ENCODE measurements around the gene NOL12. TPM values are rescaled to one million over a fixed set of nuclear protein-coding genes. Genes with fewer than 3 reads are reported as not detected.
"Not testable (repeated sequence)": the region's sequence is repeated elsewhere in the genome, so short reads cannot be mapped to it uniquely, and the experiment has no call there.

NOL12 gene
- total RNA-seq, 1 donor from 2014 or later: 67.9 TPM

DNA sequence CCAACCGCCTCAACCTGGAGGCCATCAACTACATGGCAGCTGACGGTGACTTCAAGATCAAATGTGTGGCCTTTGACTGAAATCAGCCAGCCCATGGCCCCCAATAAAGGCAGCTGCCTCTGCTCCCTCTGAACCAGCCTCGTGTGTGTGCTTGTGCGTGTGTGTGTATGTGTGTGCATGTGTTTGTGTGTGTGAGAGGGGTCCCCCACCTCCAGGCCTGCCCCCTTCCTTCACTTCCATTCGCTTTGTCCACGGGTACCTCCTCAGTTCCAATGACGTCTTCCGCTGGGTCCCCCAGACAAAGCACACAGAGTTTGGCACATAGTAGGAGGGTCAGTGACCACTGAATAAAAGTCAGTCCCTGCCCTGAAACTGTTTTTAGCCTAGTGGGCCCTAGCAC, 6.5 kb upstream of the NOL12 start:
- no peak for DNase-seq
- Mint-ChIP-seq H3K4me3 (peak overlapping the region; percentile 34), H3K4me1 (peaks cover 35% of the 10 kb centered on the region), H3K27me3 (no peaks in the 10 kb centered on the region), H3K9me3 (no peaks in the 10 kb centered on the region), H3K36me3 (ENCODE audit: low read depth) (peaks cover 9% of the 10 kb centered on the region), H3K27ac (peak overlapping the region; percentile 39)
- intact Hi-C loops (cut with micrococcal nuclease): loop anchor here (5.0 kb wide), 2 partner anchors 128 to 142 kb away; partner anchors contain the start of gene GCAT

DNA sequence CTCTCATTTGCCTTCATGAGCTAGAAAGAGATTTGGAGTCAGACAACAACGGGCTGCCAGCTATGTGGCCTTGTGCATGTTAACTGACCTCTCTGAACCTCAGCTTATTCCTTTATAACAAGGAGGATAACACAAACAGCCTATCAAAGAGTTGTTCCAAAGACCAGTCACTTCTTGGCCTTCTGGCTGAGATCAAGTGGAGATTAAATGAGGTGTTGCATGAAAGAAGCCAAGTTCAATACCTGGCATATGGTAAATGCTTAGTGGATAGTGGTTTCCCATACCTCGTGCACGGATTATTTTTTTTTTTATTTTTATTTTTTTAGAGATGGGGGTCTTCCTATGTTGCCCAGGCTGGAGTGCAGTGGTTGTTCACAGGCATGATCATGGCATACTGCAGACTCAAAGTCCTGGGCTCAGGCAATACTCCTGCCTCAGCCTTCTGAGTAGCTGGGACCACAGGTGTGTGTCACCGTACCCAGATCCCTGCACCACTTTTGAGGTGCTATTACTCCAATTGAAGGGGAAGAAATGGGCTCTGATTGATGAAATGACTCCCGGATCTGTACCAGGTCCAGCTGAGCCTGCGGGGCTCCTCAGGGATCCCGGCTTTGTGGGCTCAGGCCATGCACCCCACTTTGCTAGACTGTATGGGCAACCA, 5.8 kb upstream of the NOL12 start:
- Mint-ChIP-seq H3K27ac (peak overlapping the region; percentile 61), H3K4me1 (peaks cover 30% of the 10 kb centered on the region), H3K4me3 (no peak overlapping the region), H3K9me3 (no peaks in the 10 kb centered on the region), H3K36me3 (ENCODE audit: low read depth) (peaks cover 9% of the 10 kb centered on the region), H3K27me3 (no peaks in the 10 kb centered on the region)
- intact Hi-C loops (cut with micrococcal nuclease): no loop called here
- no peak for DNase-seq

DNA sequence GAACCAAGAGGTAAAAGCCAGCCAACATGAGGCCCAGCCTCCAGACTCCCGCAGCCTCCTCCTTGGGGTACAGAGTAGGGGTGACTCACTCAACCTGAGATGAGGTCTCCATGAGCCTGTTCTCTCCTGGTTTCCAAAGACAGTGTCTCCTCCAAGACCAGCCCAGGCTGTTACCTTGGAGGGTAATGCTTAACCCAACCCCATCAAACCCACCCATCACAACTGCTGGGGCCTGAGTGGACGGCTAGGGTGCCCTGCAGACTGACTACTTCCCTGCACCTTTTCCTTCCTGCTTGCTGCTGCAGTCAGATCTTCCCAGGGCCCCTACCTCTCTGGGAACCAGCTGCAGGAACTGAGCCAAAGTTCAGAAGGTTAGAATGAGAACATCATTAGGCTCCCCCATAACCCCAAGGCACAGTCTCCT, 5.1 kb upstream of the NOL12 start:
- peak overlapping the region; percentile 50 for H3K27ac Mint-ChIP-seq

DNA sequence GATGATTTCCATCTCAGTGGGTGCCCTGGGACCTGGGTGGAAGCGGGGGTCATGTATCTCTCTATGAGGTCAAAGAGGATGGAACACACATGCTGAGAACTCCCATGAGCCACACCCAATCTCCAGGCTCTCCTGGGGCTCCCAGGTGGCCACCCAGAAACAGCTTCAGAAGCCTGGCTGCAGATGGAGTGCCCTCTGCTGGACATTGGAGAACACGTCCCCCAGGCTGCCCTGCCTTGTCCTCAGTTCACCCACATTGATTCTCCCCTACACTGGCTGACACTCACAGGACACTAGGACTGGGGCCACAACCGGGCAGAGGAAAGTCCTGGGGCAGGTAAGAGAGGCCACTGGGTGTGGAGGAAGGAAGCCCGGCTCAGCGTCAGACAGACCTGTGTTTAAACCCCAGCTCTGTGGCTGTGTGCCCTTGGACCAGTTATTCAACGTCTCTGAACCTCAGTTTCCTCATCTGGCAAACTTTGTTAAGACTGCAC, 4.5 kb upstream of the NOL12 start:
- H3K4me1 Mint-ChIP-seq: peaks cover 25% of the 10 kb centered on the region
- intact Hi-C loops (cut with micrococcal nuclease): loop anchor here (1.0 kb wide), 2 partner anchors 38 to 58 kb away; no protein-coding TSS in a partner anchor
- DNase-seq: peak; percentile 92
- no peak overlapping the region for H3K4me3 Mint-ChIP-seq
- H3K36me3 Mint-ChIP-seq (ENCODE audit: low read depth): peaks cover 9% of the 10 kb centered on the region
- H3K27ac Mint-ChIP-seq: no peak overlapping the region
- no peaks in the 10 kb centered on the region for H3K27me3 Mint-ChIP-seq
- no peaks in the 10 kb centered on the region for H3K9me3 Mint-ChIP-seq

More for the DNA sequence above, 5.1 kb upstream of the NOL12 start:
- no peak overlapping the region for H3K4me3 Mint-ChIP-seq
- intact Hi-C loops (cut with micrococcal nuclease): loop anchor here (1.0 kb wide), 2 partner anchors 38 to 58 kb away; no protein-coding TSS in a partner anchor
- H3K9me3 Mint-ChIP-seq: no peaks in the 10 kb centered on the region
- DNase-seq: no peak
- peaks cover 9% of the 10 kb centered on the region for H3K36me3 Mint-ChIP-seq (ENCODE audit: low read depth)
- H3K4me1 Mint-ChIP-seq: peaks cover 26% of the 10 kb centered on the region
- no peaks in the 10 kb centered on the region for H3K27me3 Mint-ChIP-seq

DNA sequence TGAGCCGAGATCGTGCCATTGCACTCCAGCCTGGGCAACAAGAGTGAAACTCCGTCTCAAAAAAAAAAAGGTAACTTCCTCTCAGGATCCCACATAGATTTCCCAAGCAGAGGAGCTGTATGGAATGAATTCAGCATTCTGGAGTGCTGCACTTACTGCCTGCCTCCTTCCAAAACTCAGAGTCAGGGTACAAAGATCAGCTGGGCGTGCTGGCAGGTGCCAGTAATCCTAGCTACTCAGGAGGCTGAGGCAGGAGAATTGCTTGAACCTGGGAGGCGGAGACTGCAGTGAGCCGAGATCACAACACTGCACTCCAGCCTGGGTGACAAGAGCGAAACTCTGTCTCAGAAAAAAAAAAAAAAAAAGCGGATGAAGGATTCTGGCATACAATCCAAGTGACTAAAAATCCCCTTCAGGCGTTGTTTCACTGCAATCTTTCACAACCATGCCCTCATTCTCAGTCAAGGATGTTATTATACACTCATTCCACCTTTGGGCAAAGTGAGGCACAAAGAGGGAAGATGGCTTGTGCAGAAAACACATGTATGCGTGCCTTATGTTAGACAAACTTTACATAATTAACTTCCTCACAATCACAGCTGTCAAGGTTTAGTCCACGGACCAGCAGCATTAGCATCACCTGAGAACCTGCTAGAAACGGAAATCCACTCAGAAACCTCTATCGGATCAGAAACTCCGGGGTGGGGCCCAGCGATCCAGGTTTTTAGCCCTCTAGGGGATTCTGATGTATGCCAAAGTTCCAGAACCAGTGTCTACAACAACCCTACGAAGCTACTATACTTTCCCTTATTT, 1.1 kb upstream of the NOL12 start:
- Mint-ChIP-seq H3K36me3 (ENCODE audit: low read depth) (peaks cover 15% of the 10 kb centered on the region), H3K27ac (no peak overlapping the region), H3K4me1 (peaks cover 22% of the 10 kb centered on the region), H3K4me3 (no peak overlapping the region), H3K27me3 (no peaks in the 10 kb centered on the region), H3K9me3 (no peaks in the 10 kb centered on the region)
- intact Hi-C loops (cut with micrococcal nuclease): no loop called here
- DNase-seq: no peak

DNA sequence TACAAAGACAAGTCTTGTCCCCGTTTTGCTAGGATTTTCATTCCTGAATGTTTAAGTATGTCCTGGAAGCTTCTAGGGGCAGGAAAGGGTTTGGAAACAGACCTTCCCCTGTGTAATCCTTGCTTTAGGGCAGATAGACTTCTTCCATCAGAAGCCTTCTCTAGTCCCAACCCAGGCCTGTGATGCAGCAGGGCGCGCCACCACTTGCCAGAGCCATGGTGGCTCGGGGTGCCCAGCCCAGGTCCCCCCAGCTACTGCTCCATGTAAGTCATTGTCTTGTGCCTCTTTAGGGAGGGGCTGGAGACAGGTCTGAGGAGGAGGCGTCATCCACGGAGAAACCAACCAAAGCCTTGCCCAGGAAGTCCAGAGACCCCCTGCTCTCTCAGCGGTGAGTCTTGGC, 4.3 kb downstream of the NOL12 start:
- Mint-ChIP-seq H3K4me3 (no peak overlapping the region), H3K9me3 (no peaks in the 10 kb centered on the region), H3K36me3 (ENCODE audit: low read depth) (peaks cover 40% of the 10 kb centered on the region), H3K27me3 (no peaks in the 10 kb centered on the region), H3K4me1 (peaks cover 15% of the 10 kb centered on the region), H3K27ac (no peak overlapping the region)
- DNase-seq: no peak
- intact Hi-C loops (cut with micrococcal nuclease): no loop called here

DNA sequence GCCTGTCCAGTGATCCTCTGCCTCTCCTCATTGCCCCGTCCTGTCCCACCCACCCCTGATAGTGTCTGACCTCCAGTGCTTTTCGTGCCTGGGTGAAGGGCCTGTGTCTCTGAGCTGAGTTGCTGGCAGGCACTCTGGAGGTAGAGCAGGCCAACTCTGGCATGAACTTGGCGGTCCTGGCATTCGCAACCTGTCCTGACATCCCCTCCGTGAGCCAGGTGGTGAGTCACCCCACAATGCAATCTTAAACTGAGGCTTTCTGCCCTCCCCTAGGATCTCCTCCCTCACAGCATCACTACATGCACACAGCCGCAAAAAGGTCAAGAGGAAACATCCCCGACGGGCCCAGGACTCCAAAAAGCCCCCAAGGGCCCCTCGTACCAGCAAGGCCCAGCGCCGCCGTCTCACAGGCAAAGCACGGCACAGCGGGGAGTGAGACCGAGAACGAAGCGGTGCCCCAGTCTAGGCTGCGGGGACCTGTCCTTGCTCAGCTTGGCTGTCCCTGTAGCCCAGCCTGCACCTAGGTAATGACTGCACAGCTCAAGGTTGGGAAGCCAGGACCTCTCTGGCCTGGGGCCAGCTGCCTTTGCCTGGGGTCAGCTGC, 4.9 kb downstream of the NOL12 start:
- Mint-ChIP-seq H3K4me1 (peaks cover 17% of the 10 kb centered on the region), H3K27ac (no peak overlapping the region), H3K36me3 (ENCODE audit: low read depth) (peaks cover 44% of the 10 kb centered on the region), H3K27me3 (no peaks in the 10 kb centered on the region), H3K9me3 (no peaks in the 10 kb centered on the region), H3K4me3 (no peak overlapping the region)
- intact Hi-C loops (cut with micrococcal nuclease): no loop called here
- DNase-seq: no peak

DNA sequence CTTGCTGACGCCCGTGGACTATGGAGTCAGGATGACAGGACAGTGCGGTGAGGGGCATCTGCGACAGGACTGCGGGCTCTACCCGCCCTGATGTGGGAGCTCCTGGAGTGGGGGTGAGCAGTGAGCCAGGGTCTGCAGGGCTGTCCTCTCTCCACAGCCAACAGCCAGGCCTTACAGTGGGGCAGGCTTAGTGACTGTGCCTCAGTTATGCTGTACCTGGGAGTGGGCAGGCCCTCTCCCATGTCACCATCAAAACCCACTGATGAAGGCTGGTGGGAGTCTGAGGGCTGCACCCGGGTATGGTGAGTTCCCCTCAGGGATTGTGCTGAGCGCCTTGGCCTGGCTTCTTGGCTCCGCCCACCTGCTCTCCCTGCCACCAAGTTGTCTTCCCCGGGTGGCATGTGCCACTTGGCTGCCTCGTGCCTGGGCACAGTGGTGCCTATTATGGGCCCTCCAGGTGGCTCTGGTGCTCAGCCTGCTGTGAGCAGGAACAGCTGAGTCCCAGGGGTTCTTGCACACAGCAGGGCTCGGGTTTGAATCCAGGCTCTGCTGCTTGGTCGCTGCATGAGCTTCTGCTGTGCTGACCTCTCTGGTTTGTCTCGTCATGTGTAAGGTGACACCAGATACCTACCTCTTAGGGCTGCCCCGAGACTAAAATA, 6.6 kb downstream of the NOL12 start:
- Mint-ChIP-seq H3K27me3 (no peaks in the 10 kb centered on the region), H3K9me3 (no peaks in the 10 kb centered on the region), H3K4me1 (peaks cover 22% of the 10 kb centered on the region), H3K36me3 (ENCODE audit: low read depth) (peaks cover 42% of the 10 kb centered on the region), H3K27ac (no peak overlapping the region), H3K4me3 (no peak overlapping the region)
- DNase-seq: no peak
- intact Hi-C loops (cut with micrococcal nuclease): no loop called here

DNA sequence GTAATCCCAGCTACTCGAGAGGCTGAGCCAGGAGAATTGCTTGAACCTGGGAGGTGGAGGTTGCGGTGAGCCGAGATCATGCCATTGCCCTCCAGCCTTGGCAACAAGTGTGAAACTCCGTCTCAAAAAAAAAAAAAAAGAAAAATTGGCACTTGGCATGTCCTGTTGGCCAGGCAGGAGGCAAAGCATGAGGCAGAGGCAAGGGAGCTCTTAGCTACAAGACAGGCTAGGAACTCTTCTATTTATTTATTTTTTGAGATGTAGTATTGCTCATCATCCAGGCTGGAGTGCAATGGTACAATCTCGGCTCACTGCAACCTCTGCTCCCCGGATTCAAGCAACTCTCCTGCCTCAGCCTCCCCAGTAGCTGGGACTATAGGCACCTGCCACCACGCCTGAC, 8.0 kb downstream of the NOL12 start:
- Mint-ChIP-seq H3K4me1 (peaks cover 13% of the 10 kb centered on the region), H3K36me3 (ENCODE audit: low read depth) (peaks cover 32% of the 10 kb centered on the region)
- intact Hi-C loops (cut with micrococcal nuclease); H3K27me3 Mint-ChIP-seq; DNase-seq; H3K27ac Mint-ChIP-seq; H3K4me3 Mint-ChIP-seq; H3K9me3 Mint-ChIP-seq: not testable (repeated sequence)

DNA sequence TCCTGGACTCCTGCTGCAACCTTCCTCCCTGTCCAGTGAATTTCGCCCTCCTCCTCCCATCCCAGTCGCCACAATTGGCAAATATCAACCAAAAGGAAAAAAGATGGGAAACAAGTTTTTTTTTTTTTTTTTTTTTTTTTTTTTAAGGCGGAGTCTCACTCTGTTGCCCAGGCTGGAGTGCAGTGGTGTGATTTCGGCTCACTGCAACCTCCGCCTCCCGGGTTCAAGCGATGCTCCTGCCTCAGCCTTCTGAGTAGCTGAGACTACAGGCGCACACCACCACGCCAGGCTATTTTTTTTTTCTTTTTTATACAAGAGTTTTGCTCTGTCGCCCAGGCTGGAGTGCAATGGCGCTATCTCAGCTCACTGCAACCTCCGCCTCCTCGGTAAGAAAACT, 10.1 kb downstream of the NOL12 start:
- intact Hi-C loops (cut with micrococcal nuclease): loop anchor here (1.0 kb wide), 1 partner anchor 10 kb away; the partner anchor contains the start of gene NOL12
- H3K4me3 Mint-ChIP-seq: peak overlapping the region; percentile 75
- H3K27me3 Mint-ChIP-seq, DNase-seq, H3K27ac Mint-ChIP-seq, H3K9me3 Mint-ChIP-seq: not testable (repeated sequence)
- H3K36me3 Mint-ChIP-seq (ENCODE audit: low read depth): peaks cover 21% of the 10 kb centered on the region
- peaks cover 13% of the 10 kb centered on the region for H3K4me1 Mint-ChIP-seq

DNA sequence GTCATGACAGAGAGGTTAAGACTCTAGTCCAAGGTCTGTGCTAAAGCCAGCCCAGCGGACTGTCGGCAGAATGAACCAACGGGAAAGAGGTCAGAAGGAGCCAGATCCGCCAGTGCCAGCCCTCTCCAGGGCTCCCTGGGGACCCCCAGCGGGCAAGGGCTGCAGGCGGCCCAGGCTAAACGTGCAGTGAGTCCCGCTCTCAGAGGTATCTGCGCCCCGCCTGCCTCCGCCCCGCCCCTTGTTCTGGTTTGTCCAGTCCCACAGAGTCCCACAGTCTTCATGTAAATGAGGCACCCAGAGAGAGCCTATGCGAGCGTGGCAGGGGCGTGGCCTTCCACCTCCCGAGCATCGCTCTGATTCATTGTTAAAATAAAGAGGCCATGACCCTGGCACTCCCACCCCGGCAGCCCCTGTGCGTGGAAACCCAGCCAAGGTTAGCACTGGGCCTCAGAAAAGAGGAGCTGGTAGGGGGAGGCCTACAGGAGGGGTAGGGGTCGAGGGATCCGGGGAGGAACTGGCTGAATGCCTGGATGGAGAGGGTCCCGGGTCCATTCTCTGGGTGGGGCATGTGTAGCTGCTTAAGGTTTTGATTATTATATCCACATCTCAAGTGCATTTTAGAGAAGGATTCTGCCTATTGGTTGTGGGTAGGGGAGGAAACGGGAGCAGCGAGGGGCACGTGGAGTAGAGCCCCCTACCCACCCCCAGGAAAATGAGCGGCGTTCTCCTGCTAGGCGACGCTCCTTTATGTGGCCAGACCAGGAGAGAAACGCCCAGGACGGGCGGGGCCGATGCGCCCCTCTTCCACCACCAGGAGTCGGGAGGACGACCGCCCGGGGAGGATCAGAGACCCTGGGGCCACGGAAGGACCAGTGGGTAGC, 10.8 kb downstream of the NOL12 start, which contains the start of gene TRIOBP:
TRIOBP (plus strand) TSS at position 392 of the 881 bp plus-strand sequence. CDS start 4,318 bp downstream, outside the sequence.
- H3K4me1 Mint-ChIP-seq: peaks cover 13% of the 10 kb centered on the region
- H3K27ac Mint-ChIP-seq: peak within 1 kb of the TSS; percentile 58
- peaks cover 18% of the 10 kb centered on the region for H3K36me3 Mint-ChIP-seq (ENCODE audit: low read depth)
- DNase-seq: peak; percentile 97
- H3K4me3 Mint-ChIP-seq: peak within 1 kb of the TSS; percentile 75
- intact Hi-C loops (cut with micrococcal nuclease): loop anchor here (1.0 kb wide), 1 partner anchor 11 kb away; the partner anchor contains the start of gene NOL12
- no peaks in the 10 kb centered on the region for H3K9me3 Mint-ChIP-seq
- no peaks in the 10 kb centered on the region for H3K27me3 Mint-ChIP-seq

DNA sequence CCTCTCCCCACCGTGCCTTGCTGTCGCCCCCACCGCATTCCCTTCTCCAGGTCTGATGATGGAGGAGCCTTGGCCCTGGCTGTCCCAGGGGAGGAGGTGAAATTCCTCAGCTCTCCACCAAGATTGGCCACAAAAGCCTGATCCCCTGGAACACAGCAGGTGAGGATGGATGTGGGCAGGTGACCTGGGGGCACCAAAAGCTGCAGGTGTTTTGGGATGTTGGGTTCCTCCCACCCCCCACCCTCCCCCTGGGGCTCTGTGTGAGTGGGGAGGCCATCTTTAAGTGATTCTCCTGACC, 11.3 kb downstream of the NOL12 start:
- no peak overlapping the region for H3K4me3 Mint-ChIP-seq
- H3K36me3 Mint-ChIP-seq (ENCODE audit: low read depth): peaks cover 15% of the 10 kb centered on the region
- no peaks in the 10 kb centered on the region for H3K27me3 Mint-ChIP-seq
- H3K4me1 Mint-ChIP-seq: peaks cover 13% of the 10 kb centered on the region
- intact Hi-C loops (cut with micrococcal nuclease): no loop called here
- DNase-seq: no peak
- no peak overlapping the region for H3K27ac Mint-ChIP-seq
- H3K9me3 Mint-ChIP-seq: no peaks in the 10 kb centered on the region

All from activated CD4-positive, alpha-beta T cell treated with anti-CD3 and anti-CD28 coated beads, Interleukin-2, amount 10 ng/mL, durations not matched to agents 24 days and 14 days (primary cell).